ENCODE results near the gene DPP9. TPM values are rescaled to one million over a fixed set of nuclear protein-coding genes. Genes with fewer than 3 reads are reported as not detected.
A peak's percentile ranks its signal among the peaks of the same experiment; 100 is the strongest.

The DPP9 gene
- total and polyA plus RNA-seq, 7 donors, result 27.6 to 90.6 (median 36.9) TPM

DNA sequence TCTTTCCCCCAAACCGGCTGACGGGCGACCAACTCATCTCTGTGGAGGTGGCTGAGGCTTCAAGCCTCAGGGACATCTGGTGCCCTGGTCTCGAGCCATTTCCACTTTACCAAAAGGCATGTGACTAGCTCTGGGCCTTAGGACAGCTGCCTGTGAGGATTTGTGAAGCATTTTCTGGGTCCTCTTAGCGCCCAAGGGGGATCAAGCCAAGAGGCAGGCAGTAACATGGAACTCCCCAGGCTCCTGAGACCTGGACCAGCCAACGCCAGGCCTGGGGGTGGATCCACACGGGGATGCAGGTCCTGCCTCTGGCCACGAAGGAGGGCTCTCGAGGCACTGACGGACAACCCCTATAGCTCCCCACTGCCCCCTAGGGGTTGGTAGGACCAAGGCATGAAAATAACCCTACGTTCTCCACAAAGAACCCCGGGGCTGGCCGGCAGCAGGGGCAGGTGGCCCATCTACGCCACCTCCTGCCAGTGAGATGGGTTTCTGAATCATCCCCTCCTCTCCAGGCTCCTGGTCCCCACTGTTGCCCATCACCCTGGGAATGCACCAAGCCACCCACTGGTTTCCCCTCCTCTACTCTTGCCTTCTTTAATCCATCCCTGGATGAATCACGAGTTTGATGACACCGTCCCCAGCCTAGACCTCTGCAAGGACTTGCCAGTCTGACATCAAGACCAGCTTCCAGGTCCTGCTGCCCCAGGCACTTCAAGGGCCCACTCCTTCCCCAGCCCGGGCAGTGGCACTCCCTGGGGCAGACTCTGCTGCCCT, 46.5 kb downstream of the DPP9 start:
- peaks cover 4 to 65% (median 5%) of the 10 kb centered on the region in 4 donors for H3K36me3 ChIP-seq
- intact Hi-C loops (cut with DNase I), result no loop called here
- H3K9me3 ChIP-seq, result no peaks in the 10 kb centered on the region
- peaks cover 0 to 8% (median 6%) of the 10 kb centered on the region in 4 donors for H3K4me1 ChIP-seq
- peak overlapping the region; percentile 0 to 53 (median 48) for H3K27ac ChIP-seq
- H3K27me3 ChIP-seq, result no peaks in the 10 kb centered on the region
- WGBS, 2 donors, result 77% methylated on average over 17 of the region's 17 CpGs
- H3K4me3 ChIP-seq, result no peak overlapping the region
- DNase-seq, result peak; percentile 80
- TF ChIP-seq, protein P1, sequence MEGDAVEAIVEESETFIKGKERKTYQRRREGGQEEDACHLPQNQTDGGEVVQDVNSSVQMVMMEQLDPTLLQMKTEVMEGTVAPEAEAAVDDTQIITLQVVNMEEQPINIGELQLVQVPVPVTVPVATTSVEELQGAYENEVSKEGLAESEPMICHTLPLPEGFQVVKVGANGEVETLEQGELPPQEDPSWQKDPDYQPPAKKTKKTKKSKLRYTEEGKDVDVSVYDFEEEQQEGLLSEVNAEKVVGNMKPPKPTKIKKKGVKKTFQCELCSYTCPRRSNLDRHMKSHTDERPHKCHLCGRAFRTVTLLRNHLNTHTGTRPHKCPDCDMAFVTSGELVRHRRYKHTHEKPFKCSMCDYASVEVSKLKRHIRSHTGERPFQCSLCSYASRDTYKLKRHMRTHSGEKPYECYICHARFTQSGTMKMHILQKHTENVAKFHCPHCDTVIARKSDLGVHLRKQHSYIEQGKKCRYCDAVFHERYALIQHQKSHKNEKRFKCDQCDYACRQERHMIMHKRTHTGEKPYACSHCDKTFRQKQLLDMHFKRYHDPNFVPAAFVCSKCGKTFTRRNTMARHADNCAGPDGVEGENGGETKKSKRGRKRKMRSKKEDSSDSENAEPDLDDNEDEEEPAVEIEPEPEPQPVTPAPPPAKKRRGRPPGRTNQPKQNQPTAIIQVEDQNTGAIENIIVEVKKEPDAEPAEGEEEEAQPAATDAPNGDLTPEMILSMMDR (IDR thresholded peaks at IDR 0.05), result peak; percentile 19 to 52 (median 27)
- TF ChIP-seq POLR2AphosphoS5 (IDR thresholded peaks at IDR 0.05), result peak in 1 of 4 donors; percentile 17
- no peak for TF ChIP-seq POLR2A (IDR thresholded peaks at IDR 0.05)

DNA sequence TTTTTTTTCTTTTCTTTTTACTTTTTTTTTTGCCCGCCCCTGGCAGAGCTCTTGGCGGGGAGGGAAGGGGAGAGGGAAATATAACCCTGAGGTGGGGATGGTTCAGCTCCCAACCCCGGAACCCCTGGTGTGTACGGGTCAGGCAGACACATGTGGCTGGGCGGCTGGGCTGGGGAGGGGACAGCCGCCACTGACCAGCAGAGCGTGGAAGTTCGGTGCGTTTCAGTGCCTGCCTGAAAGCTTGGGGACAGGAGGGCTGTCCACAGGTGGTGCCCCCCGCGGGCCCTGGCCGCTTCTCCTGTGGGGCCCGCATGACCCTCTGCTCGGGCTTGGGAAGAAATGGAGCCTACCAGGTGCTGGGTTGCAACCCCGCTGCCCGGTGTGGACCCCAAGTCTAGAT, 48.3 kb downstream of the DPP9 start:
- H3K9me3 ChIP-seq, result no peaks in the 10 kb centered on the region
- peaks cover 2 to 50% (median 4%) of the 10 kb centered on the region in 4 donors for H3K36me3 ChIP-seq
- no peak overlapping the region for H3K4me3 ChIP-seq
- intact Hi-C loops (cut with DNase I), result no loop called here
- no peak overlapping the region for H3K27ac ChIP-seq
- no peaks in the 10 kb centered on the region for H3K27me3 ChIP-seq
- DNase-seq, result no peak
- 95 to 96% methylated on average over 16 of the region's 16 CpGs for WGBS, 2 donors
- no peak for TF ChIP-seq EP300 (IDR thresholded peaks at IDR 0.05)
- no peak for TF ChIP-seq POLR2AphosphoS5 (IDR thresholded peaks at IDR 0.05)
- no peak for TF ChIP-seq POLR2A (IDR thresholded peaks at IDR 0.05)
- TF ChIP-seq, protein P1 (IDR thresholded peaks at IDR 0.05), result no peak
- H3K4me1 ChIP-seq, result peaks cover 0 to 13% (median 9%) of the 10 kb centered on the region in 4 donors

DNA sequence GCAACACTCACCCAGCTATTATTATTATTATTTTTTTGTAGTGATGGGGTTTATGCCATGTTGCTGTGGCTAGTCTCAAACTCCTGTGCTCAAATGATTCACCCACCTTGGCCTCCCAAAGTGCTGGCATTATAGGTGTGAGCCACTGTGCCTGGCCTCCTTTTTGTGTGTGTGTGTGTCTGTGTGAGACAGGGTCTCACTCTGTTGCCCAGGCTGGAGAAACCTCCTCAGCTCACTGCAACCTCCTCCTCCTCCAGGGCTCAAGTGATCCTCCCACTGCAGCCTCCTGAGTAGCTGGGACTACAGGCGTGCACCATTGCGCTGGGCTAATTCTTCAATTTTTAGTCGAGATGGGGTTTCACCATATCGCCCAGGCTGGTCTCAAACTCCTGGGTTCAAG, 49.9 kb downstream of the DPP9 start:
- intact Hi-C loops (cut with DNase I), result no loop called here
- no peaks in the 10 kb centered on the region for H3K27me3 ChIP-seq
- H3K27ac ChIP-seq, result no peak overlapping the region
- H3K4me3 ChIP-seq, result no peak overlapping the region
- no peaks in the 10 kb centered on the region for H3K9me3 ChIP-seq
- WGBS, 2 donors, result 94 to 95% methylated on average over 4 of the region's 4 CpGs
- peaks cover 0 to 35% (median 1%) of the 10 kb centered on the region in 4 donors for H3K36me3 ChIP-seq
- TF ChIP-seq POLR2AphosphoS5 (IDR thresholded peaks at IDR 0.05) (peak in 1 of 4 donors; percentile 3), POLR2A (IDR thresholded peaks at IDR 0.05) (no peak)
- H3K4me1 ChIP-seq, result peaks cover 0 to 24% (median 18%) of the 10 kb centered on the region in 4 donors
- no peak for DNase-seq

DNA sequence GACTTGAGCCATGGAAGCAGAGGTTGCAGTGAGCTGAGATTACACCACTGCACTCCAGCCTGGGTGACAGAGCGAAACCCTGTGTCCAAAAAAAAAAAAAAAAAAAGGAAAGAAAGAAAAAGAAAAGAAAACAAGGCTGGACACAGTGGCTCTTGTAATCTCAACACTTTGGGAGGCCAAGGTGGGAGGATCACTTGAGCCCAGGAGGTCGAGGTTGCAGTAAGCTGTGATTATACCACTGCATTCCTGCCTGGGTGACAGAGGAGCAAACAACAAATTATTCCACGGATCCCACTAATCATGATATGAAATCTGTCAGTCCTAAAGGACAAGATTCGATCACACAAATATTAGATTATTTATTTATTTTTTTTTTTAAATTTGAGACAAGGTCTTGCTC, 50.4 kb downstream of the DPP9 start:
- 62 to 70% methylated on average over 4 of the region's 4 CpGs for WGBS, 2 donors
- no peak overlapping the region for H3K4me3 ChIP-seq
- no peaks in the 10 kb centered on the region for H3K27me3 ChIP-seq
- H3K9me3 ChIP-seq, result no peaks in the 10 kb centered on the region
- intact Hi-C loops (cut with DNase I), result no loop called here
- no peak overlapping the region for H3K27ac ChIP-seq
- H3K4me1 ChIP-seq, result peaks cover 0 to 29% (median 23%) of the 10 kb centered on the region in 4 donors
- TF ChIP-seq POLR2A (IDR thresholded peaks at IDR 0.05) (no peak), POLR2AphosphoS5 (IDR thresholded peaks at IDR 0.05) (no peak), EP300 (IDR thresholded peaks at IDR 0.05) (no peak)
- TF ChIP-seq, protein P1 (IDR thresholded peaks at IDR 0.05), result no peak
- DNase-seq, result no peak
- H3K36me3 ChIP-seq, result peaks cover 0 to 35% (median 3%) of the 10 kb centered on the region in 4 donors

DNA sequence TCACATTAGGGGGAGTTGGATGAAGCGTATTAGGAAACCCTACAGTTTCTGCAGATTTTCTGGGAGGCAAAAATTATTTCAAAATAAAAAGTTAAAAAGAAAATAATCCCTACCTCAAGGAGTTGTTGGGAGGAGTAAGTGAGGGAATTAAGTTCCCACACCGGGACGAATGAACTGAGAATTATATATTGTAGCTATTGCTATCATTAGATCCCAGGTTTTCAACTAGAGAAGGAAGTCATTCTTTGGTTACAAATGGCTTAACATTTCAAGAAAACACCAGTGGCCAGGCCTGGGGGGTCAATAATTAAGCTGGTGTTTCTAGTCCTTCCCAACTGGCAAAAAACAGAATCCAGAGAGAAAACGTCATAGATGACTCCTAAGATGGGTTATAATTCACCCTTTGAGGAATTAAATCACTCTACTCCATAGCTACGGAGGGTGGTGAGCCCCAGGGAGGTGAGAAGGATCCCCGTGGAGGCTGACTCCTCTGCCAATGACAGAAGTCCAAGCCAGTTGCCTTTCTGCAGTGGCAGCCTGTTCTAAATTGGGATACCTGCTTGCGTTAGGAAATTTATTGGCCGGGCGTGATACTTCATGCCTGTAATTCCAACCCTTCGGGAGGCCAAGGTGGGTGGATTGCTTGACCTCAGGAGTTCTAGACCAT, 52.3 kb downstream of the DPP9 start:
- H3K27ac ChIP-seq, result peak overlapping the region; percentile 80 to 83 (median 82)
- no peaks in the 10 kb centered on the region for H3K27me3 ChIP-seq
- peaks cover 0 to 29% (median 22%) of the 10 kb centered on the region in 4 donors for H3K4me1 ChIP-seq
- intact Hi-C loops (cut with DNase I), result no loop called here
- 36 to 72% methylated on average over 10 of the region's 10 CpGs for WGBS, 2 donors
- H3K4me3 ChIP-seq, result no peak overlapping the region
- H3K36me3 ChIP-seq, result peaks cover 0 to 41% (median 10%) of the 10 kb centered on the region in 4 donors
- H3K9me3 ChIP-seq, result no peaks in the 10 kb centered on the region
- TF ChIP-seq POLR2A (IDR thresholded peaks at IDR 0.05) (no peak), EP300 (IDR thresholded peaks at IDR 0.05) (no peak), POLR2AphosphoS5 (IDR thresholded peaks at IDR 0.05) (no peak)
- TF ChIP-seq, protein P1 (IDR thresholded peaks at IDR 0.05), result no peak
- no peak for DNase-seq
